Stimulated activated CD8-positive, alpha-beta memory T cell treated with anti-CD3 and anti-CD28 coated beads, Interleukin-2, amount 100 ng/mL, for 48 hours (primary cell): ENCODE results near the gene ZSWIM1.
A peak's percentile ranks its signal among the peaks of the same experiment; 100 is the strongest.

ENCODE experiments used
- DNase-seq, 2 donors: peaks; one replicate each; pipeline ENCODE4 v3.0.0-alpha.2; 2020; ENCODE audit warnings: low read depth in 2 of 2

ZSWIM1 gene

DNA sequence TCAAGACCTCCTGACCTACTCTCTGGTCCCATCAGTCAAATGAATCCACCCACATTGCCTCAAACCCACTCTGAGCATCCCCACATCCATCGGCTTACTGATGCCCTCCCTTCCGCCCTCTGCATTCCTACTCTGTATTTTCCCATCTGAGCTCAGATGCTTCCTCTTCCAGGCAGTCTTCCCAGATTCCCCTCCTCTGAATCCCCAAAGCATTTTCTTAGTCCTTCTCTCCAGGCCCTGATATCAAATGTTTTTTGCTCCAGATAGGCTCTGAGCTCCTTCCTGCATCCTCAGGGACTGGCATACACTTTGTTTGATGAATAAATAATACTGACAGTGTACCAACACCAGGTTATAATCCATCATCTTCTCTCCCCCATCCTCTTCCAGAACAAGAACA lies 27.1 kb downstream of the ZSWIM1 start:
- no peak for DNase-seq

DNA sequence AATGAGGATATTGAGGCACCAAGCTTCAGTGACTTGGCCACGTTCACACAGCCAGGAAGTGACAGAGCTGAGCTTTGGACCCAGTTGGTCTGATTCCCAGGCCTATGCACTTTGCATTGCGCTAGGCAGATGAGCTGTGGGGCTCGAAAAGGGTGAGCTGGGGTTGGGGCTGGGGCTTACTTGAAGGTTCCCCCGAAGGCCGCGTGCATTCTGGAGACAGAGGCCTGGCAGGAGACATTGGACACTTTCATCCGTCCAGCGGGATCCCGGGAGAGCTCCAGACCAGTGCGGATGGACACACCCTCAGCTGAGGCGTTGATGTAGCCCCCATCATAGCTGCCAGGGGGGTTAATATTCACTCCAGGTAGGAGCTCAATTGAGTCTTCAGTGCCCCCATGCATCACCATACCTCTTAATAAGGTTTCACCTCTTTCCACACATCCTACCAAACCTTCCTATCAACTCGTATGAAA lies 28.3 kb downstream of the ZSWIM1 start:
- no peak for DNase-seq

GRCh38 chr20:45909817-45910669 lies 29.0 kb downstream of the ZSWIM1 start:
- no peak for DNase-seq

DNA sequence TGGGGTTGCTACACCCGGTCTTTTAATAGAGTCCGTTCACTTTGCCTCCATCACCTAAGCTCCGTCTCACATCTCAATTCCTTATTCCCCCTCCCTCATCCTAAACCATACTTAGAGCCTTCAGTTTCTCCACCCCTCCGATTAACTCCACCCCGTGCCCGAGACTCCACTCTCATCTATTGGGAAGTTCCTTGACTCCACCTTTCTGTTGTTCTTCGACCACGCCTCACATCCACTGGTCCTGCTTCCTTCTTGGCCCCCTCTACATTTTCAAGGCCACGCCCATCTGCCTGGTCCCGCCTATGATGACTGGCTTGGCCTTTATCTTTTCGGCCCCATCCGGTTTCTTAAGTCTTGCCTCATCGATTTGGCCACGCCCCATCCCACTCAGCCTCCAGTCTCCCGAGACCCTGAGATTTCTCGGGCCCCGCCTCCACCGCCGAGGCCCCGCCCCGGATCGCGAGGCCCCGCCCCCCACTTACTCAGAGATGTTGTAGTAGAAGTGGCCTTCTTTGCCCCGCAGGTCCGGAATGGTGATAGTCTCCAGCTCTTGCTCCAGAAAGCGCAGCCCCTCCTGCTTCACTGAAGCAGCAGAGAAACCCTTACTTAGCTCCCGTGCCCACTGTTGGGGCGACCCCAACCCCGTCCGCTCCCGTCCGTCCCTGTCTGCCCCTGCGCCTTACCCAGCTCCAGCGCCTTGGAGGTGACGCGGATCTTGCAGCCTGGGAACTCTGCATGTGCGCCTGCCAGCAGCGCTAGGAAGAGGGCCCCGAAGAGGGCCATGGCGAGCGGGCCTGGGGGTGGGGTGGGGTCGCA lies 29.9 kb downstream of the ZSWIM1 start:
- DNase-seq: peak; percentile 94 to 99

DNA sequence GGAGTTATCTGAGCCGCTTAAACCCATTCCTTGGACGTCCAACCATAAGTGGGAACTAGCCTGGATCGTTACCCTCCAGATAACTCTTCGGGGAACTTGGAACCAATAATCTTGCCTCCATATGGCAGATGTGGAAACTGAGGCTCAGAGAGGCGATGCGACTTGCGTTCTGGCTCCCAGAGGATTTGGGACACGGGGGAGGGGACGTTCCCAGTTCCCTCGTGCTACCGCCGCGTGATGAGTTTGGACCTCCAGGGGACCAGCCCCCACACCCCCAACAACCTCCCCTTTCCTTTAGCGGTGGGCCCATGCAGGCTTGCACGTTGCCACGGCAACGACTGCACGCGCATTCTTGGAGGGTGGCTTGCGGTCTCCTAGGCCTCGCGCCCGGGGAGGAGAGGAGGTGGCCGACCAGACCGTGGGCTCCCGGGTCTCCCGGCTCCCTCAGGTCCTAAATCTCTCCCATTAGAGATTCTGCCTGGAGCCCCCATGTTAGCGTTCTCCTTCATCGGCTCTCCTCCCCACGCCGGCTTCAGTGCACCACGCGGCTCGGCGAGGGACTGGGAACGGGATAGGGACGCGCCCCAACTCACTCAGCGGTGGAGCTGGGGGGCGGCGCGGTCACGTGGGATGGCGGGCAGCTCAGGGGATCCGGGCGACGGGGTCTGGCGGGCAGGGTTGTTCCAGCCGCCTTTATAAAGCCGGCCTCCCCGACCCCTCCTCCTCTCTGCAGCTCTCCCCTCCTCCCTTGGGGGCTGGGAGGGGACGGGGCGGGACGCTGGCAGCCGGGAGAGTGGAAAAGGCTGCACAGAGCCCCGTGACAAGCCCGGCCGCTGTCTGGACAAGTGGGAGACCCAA lies 30.7 kb downstream of the ZSWIM1 start, which contains the start of gene PLTP:
Gene PLTP (minus strand): TSS at position 670 of the 858 bp plus-strand sequence. CDS start 703 bp downstream, outside the sequence.
- DNase-seq: peak in 1 of 2 donors; percentile 22

DNA sequence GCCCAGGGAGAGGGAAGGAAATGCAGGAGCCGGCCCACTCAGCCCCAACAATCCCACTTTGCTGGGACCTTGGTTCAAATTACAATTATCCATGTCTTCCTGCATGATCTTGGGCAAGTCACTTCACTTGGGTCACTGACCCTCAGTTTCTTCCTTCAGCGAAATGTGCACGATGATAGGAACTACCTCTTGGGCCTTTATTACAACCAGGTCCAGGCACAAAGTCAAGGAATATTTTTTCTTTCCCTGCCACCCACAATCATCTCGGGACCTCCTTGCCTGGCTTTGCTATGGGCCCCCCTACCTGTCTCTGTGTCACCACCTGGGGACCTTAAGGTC lies 31.3 kb downstream of the ZSWIM1 start:
- DNase-seq: no peak

DNA sequence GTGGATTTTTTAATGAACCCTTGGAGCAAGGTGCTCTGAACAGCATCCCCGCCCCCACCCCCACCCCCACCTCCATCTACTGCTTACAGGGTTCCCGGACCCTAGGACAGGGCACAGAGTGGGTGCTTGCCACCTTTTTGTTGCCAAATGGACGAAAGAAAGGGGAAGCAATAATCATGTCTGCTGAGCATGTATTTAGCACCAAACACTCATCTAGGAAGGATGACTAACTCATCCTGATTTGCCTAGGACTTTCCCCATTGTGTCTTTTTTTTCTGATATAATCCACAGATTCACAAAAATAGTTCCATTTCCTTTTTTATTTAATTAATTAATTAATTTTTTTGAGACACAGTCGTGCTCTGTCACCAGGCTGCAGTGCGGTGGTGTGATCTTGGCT lies 32.1 kb downstream of the ZSWIM1 start:
- DNase-seq: no peak

- no peak for DNase-seq
Observed at GRCh38 chr20:45917790-45918141, 36.7 kb downstream of the ZSWIM1 start.

DNA sequence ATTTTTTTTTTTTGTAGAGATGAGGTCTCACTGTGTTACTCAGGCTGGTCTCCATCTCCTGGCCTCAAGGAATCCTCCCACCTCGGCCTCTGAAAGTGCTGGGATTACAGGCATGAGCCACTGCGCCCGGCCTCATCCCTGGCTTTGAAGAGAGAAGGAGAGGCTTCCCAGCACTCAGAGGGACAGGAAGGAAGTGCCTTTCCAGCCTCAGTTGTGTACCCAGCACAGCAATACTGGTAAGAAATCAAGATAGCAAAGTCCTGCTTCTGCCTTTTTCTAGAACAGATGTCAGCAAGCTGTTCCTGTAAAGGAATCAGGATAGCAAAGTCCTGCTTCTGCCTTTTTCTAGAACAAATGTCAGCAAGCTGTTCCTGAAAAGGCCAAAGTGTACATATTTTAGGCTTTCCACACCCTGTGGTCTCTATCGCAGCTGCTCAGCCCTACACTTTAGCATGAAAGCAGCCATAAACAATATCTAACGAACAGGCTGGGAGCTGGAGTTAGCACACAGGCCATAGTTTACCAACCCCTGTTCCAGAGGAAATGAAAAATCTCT lies 37.2 kb downstream of the ZSWIM1 start:
- DNase-seq: no peak

- no peak for DNase-seq
Observed at GRCh38 chr20:45918779-45919537, 37.9 kb downstream of the ZSWIM1 start.

GRCh38 chr20:45919542-45920399 lies 38.7 kb downstream of the ZSWIM1 start:
- DNase-seq: no peak

GRCh38 chr20:45920462-45921336 lies 39.7 kb downstream of the ZSWIM1 start:
- DNase-seq: no peak

GRCh38 chr20:45921337-45922189 lies 40.5 kb downstream of the ZSWIM1 start:
- DNase-seq: no peak

GRCh38 chr20:45924391-45925261 lies 43.6 kb downstream of the ZSWIM1 start:
- no peak for DNase-seq

DNA sequence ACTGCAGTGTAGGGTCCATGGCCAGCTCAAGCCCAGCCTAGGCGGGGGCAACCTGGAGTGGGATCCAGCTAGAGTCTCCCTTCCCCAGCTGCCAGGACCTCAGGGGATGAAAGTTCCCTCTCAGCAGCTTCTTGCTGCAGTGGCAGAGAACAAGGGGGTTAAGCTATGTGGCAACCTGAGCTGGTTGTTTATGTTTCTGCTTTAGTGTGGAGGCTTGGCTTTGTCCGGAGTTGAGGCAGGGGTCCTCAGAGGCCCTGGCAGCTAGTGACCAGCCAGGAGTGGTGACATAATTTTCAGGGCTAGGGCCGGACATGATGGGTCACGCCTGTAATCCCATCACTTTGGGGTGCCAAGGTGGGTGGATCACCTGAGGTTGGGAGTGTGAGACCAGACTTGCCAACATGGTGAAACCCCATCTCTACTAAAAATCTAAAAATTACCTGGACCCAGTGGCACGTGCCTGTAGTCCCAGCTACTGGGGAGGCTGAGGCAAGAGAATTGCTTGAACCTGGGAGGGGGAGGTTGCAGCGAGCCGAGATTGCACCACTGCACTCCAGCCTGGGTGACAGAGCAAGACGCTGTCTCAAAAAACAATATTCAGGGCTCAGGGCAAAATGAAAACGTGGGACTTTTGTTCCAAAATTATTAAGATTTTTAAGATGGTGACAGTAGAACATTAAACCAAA lies 44.9 kb downstream of the ZSWIM1 start:
- DNase-seq: no peak

DNA sequence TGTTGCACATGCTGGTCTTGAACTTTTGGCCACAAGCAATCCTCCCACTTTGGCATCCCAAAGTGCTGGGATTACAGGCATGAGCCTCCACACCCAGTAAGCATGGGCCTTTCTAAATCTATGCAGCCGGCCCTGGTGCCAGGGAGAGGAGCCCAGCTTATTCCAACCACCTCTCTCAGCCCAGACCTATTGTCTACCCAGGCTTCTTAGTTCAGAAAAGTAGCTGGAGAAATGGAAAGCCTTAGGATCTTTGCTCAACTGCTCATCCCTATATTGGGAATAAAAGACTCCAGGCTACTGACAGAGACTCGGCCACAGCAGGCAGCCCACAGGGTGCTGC lies 45.7 kb downstream of the ZSWIM1 start:
- DNase-seq: no peak
